ENCODE results near the gene IGF1R.

DNA sequence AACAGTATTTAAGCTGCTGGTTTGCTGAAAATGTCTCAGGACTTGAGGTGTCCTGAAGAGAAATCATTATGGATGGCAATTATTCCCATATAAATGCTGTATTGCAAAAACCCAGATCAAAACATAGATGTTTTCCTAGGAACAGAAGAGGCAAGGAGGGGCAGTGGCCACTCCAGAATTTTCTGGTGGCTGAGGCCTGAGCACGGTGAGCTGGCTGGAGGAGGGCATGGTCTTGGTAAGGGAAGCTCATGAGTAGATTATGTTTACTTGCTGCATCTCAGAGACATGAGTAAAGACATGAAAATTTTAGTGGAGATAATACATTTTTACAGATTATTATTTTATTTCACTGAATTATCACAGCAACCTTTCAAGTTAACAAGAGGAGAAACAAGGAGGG lies 328.2 kb downstream of the IGF1R start:
- TF ChIP-seq, protein P1, sequence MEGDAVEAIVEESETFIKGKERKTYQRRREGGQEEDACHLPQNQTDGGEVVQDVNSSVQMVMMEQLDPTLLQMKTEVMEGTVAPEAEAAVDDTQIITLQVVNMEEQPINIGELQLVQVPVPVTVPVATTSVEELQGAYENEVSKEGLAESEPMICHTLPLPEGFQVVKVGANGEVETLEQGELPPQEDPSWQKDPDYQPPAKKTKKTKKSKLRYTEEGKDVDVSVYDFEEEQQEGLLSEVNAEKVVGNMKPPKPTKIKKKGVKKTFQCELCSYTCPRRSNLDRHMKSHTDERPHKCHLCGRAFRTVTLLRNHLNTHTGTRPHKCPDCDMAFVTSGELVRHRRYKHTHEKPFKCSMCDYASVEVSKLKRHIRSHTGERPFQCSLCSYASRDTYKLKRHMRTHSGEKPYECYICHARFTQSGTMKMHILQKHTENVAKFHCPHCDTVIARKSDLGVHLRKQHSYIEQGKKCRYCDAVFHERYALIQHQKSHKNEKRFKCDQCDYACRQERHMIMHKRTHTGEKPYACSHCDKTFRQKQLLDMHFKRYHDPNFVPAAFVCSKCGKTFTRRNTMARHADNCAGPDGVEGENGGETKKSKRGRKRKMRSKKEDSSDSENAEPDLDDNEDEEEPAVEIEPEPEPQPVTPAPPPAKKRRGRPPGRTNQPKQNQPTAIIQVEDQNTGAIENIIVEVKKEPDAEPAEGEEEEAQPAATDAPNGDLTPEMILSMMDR (IDR thresholded peaks at IDR 0.05): no peak
- no peak for TF ChIP-seq POLR2AphosphoS5 (IDR thresholded peaks at IDR 0.05)

All from transverse colon (tissue), 4 donors.